GM21576 (cell line): ENCODE measurements around the gene NR2F2.

Source experiments
- ATAC-seq: cut with Tn5 transposase; IDR thresholded peaks from one replicate; pipeline ENCODE4 v1.9.1; 2021; ENCODE audit warnings: mild to moderate bottlenecking, moderate library complexity; ENCODE audit not compliant: unreplicated experiment

Gene NR2F2

DNA sequence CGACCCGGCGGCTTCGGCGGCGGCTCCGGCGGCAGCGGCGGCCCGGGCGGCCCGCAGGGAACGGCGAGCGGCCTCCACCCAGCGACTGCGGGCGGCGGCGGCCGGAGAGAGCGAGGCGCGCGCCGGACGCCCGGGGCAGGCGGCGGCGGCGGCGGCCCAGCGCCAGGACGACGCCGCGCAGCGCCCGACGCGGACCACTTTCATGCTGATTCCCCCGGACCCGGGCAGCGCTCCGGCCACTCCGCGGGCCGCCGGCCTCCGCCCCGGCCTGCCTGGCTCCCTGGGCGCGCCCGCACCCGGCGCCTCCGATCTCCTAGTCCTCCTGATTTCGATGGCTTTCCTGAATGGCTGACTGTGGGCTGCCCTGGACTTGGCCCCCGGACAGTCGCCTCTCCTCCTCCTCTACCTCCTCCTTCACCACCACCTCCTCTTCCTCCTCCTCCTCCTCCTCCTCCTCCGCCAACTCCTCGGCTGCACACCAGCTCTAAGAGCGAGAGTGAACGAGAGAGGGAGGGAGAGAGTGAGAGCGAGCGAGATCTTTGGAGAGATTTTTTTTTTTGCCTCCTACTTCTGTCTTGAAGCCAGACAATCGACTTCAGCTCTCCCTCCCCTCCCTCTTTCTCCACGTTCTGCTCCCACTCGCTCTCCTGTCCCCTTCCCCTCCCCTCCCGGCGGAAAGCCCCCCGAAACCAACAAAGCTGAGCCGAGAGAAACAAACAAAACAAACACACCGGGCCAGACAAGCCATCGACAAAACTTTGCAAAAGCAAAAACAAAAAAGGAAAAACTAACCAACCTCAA, 844 bp downstream of the NR2F2 start:
- no peak for ATAC-seq

DNA sequence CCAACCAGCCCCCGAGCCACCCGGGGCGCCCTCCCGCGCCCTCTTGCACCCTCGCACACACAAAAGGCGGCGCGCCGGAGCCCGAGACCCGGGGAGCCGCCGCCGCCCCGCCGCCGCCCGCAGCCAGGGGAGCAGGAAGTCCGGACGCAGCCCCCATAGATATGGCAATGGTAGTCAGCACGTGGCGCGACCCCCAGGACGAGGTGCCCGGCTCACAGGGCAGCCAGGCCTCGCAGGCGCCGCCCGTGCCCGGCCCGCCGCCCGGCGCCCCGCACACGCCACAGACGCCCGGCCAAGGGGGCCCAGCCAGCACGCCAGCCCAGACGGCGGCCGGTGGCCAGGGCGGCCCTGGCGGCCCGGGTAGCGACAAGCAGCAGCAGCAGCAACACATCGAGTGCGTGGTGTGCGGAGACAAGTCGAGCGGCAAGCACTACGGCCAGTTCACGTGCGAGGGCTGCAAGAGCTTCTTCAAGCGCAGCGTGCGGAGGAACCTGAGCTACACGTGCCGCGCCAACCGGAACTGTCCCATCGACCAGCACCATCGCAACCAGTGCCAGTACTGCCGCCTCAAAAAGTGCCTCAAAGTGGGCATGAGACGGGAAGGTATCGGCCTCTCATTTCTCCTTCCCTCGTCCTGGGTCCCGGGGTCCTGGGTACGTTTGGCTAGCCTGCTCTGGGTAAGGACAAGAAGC, 1.6 kb downstream of the NR2F2 start:
- no peak for ATAC-seq

DNA sequence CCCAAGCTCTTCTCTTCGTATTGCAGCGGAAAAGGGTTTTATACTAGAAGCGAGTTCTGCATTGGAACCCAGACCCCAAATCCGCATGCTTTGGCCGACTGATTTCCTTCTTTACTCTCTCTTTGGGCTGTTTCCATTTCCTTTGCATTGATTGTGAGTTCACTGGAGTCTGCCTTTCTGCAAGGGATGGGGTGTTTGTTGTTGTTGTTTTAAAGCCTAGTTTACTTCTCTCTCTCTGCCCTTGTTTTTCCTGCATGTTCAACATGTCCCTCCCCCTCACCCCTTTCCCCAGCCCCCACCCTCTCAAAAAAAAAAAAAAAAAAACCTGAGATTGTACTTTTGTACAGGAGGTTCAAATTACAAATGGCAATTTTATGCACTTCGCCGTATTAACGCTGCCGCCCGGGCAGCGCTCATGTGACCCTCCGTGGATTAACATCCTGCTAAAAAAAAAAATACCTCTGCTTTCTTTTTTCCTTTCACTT, 2.2 kb downstream of the NR2F2 start:
- no peak for ATAC-seq

DNA sequence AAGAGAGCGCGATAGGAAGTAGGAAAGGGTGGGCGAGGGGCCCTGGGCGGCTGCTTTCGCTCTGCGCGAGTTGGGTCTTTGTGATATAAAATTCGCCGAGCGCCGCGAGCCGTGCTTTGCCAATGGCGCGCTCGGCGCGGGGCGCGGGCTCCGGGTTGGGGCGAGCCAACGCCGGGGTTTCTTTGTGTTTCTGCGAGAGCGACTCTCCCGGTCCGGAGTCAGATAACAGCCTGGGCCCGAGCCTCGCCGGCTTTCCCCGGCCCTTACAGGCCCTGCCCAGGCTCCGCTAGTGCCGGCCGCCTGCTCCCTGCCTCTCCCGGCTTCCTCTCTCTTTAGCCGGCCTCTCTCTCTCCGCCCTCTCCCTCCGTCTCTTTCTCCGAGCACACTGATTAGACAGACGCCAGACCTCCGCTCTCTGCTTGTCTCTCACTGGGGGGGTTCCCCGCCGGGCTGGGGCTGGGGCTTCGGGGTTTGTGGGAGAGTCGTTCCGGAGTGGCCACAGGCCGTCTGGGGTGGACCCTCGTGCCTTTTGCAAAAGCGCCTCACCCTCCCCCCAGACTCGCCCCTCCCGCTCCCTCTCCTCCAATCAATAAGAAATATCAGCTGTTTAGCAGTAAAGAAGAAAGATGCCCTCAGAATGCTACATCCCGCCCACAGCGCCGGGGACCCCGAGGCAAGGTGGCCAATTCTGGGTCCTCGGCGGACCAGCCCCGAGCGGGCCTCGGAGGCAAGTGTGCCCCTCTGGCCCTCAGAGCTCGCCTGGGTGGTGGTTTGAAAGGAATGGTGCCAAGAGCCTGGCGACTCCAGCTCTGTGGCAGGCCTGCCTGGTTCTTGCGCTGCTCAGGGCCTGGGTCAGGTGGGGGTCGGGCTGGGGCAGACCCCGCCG, 2.9 kb downstream of the NR2F2 start:
- ATAC-seq: no peak

GRCh38 chr15:96334017-96334704, 3.7 kb downstream of the NR2F2 start:
- no peak for ATAC-seq

DNA sequence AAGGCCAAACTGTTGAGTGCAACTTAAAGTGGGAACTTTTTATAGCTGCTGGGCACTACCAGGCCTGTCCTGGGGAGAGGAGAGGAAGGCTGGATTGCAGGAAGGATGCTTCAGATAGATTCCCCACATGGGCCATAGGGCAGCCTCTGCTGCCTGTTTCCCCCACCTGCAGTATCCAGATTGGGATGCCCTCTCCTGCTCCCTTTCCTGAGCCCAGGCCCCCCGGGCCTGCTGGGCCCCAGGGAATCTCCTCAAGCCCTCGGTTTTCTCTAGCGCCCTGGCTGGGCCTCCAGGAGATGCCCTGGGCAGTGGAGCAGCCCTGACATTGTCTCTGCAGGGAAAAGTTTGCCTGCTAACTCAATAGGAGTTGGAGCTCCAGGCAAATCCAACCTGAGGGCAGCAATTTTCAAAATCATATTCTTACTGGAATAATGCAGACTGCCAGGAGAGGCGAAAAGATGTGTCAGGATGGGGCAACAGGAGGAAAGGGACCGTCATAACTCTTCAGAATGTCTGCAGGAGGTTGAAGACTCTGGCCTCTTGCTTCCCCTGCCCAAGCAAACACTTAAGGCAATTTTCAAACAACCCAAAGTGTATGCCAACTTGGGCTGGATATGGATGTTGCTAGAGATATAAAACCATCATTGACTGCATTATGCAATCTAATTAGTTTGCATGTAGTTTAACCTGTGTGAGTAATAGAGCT, 4.4 kb downstream of the NR2F2 start:
- no peak for ATAC-seq

DNA sequence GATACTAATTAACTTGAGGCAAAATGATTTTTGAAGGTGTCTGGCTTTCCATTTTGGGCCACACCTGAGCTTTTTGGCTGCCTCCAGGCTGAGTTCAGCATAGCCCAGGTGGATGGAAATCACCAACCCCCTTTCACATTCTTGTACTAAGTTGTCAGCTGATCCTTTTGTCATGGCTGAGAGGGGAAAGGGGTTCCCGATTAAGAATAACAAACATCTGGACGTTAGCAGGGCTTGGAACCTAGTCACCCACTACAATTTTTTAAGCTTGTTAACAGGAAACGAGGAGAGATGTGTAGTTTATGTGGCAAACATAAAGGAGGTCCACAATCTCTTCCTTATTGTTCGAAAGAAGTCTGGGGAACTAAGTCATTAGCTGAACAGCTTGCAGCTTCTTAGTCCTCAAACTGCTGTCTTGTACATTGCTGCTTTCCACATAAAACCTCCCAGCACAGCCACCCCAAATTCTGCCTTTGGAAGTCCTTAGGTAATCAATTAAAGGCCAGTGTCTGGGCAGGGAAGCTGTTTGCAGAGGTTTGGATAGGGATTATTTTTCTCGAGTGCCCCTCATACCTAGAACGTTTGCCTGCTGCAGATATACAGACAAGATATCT, 5.0 kb downstream of the NR2F2 start:
- ATAC-seq: no peak

- ATAC-seq: no peak
Measured at GRCh38 chr15:96336108-96336595, 5.7 kb downstream of the NR2F2 start.

DNA sequence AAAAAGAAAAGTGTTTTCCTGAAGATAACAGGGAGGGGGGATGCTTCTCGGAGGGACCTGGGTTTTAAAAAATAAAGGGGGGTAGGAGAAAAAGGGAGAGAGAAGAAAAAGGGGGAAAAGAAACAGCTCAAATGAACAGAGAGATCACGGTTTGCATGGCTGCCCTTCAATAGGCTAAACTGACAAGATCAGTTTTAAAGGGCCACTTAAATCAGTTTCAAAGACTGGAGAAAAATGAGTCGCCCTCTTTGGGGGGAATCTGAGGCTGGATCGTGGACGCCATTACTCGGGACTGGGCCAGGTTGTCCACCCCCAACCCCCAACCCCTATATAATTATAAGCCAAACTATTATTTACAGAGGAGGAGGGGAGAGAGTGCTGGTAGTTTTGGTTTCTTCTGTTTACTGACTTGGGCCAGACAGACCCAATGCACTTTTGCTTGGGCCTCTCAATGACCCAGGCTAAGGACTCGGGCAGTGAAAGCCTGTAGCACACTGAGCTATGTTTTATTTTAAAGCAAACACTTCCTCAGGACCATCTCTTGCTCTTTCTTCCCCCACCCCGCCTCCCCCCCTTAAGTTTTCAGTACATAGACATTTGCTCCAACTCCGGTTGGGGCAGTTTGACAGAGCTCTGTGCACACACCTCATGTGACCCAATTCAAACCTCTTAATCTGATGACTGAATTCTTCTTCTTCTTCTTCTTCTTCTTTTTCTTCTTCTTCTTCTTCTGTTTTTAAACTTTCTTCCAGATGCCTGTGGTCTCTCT, 6.3 kb downstream of the NR2F2 start:
- no peak for ATAC-seq

DNA sequence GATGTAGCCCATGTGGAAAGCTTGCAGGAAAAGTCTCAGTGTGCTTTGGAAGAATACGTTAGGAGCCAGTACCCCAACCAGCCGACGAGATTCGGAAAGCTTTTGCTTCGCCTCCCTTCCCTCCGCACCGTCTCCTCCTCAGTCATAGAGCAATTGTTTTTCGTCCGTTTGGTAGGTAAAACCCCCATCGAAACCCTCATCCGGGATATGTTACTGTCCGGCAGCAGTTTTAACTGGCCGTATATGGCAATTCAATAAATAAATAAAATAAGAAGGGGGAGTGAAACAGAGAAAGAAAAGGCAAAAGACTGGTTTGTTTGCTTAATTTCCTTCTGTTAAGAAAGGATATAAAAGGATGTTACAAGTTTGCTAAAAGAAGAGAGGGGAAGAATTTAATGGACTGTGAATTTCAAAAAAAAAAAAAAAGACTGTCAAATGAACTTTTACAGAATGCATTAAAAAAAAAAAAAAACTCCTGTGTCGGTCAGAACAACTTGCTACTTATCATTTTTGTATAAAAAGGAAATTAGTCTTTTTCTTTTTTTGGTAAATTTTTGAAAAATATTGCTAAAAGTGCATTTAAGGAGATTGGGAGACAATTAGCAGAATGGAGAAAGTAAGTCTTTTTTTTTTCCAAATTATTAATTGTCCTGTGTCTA, 7.0 kb downstream of the NR2F2 start:
- ATAC-seq: no peak

DNA sequence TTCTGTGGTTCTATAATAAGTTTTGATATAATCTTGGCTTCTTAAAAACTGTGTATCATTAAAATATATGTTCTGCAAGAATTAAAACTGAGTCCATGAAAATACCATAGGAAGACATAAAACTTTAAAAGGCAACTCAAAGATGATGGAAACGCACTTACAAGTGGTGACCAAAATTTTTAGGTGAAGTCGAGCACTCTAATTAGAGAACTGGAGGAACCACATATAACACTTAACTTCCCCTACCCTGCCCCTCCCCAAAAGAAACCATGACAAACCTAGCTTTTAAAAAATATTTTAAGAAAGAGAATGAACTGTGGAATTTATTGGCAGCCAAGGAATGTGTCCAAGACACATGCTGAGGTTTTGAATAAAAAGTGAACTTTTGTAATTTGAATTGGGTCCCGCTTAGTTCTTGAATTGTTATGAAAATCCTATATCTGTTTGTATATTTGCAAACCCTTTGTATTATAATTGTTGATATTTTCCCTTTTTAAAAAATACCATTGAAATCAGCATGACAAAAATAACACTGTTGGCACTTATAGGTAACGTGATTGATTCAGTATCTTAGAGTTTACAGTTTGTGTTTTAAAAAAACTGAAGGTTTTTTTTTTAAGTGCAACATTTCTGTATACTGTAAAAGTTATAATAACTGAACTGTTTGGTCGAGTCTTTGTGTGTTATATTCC, 7.7 kb downstream of the NR2F2 start:
- no peak for ATAC-seq

- ATAC-seq: no peak
Measured at GRCh38 chr15:96338766-96339618, 8.5 kb downstream of the NR2F2 start.

DNA sequence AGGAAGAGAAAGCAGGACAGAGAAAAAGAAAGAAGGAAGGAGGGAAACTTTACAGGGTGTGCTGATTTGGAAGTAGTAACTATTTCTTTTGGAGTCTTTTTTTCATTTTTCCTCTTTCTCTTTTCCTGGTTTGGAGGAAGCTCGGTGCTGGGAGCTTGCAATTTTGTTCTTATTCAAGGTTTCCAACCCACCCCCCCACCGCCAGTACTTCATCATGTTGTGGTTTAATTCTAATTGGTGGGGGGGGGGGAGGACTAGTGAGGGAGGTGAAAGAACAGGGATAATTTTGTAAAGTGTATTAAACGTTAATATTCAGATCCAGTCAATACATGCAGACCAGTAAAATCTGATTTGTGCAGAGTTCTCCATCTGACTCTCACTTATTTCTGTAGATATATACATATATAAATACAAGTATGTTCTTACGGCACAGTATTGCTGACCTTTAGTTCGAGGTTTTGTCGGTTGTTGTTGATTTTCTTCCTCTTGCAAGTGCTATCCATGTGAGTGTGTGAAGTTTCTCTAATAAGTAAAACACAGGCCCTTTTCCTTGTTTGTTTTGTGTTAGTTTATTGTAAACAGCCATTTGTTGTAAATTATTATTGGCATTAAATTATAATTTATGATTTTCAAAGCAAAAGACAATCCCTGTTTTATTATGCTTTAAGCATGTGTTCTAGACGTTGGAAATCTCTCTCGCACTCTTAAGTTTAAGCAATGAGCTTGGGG, 9.3 kb downstream of the NR2F2 start:
- ATAC-seq: no peak

DNA sequence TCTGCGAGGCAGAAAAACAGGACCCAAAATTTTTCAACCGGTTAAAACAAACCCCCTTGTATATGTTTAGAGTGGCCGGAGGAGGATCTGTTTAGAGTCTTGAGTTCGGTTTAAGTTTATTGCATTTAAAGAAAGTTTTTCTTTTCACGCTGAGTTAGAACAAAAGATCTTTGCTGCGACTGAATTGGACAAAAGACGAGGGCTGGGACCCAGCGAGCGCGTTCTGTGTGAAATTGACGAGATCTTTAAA, 9.8 kb downstream of the NR2F2 start:
- no peak for ATAC-seq

GRCh38 chr15:96340598-96341512, 10.4 kb downstream of the NR2F2 start:
- no peak for ATAC-seq
